ENCODE results near the gene FSD1.
A peak's percentile ranks its signal among the peaks of the same experiment; 100 is the strongest.

The FSD1 gene

GRCh38 chr19:4367336-4367723 lies 62.9 kb downstream of the FSD1 start:
- Histone ChIP-seq H3K36me3 (ENCODE audit: control insufficient read depth, insufficient read depth, low read length) (peaks cover 31% of the 10 kb centered on the region), H3K4me1 (ENCODE audit: control insufficient read depth, insufficient read depth, low read length, poor library complexity, severe bottlenecking) (peaks cover 25% of the 10 kb centered on the region), H3K9me3 (ENCODE audit: control insufficient read depth, low read length) (no peaks in the 10 kb centered on the region), H3K27ac (ENCODE audit: low read depth, low read length, severe bottlenecking) (no peak overlapping the region), H3K4me3 (ENCODE audit: extremely low read depth, insufficient read depth, low read length, poor library complexity, severe bottlenecking) (no peak overlapping the region)
- WGBS, 2 experiments (ENCODE audit: insufficient coverage in 2 of 2) = 94 to 95% methylated on average over 9 of the region's 10 CpGs

- Histone ChIP-seq H3K9me3 (ENCODE audit: control insufficient read depth, low read length) (no peaks in the 10 kb centered on the region), H3K4me1 (ENCODE audit: control insufficient read depth, insufficient read depth, low read length, poor library complexity, severe bottlenecking) (peaks cover 25% of the 10 kb centered on the region), H3K36me3 (ENCODE audit: control insufficient read depth, insufficient read depth, low read length) (peaks cover 31% of the 10 kb centered on the region), H3K4me3 (ENCODE audit: extremely low read depth, insufficient read depth, low read length, poor library complexity, severe bottlenecking) (no peak overlapping the region), H3K27ac (ENCODE audit: low read depth, low read length, severe bottlenecking) (no peak overlapping the region)
- WGBS, 2 experiments (ENCODE audit: insufficient coverage in 2 of 2) = 94 to 96% methylated on average over 13 of the region's 13 CpGs
Observed at GRCh38 chr19:4367781-4368127, 63.4 kb downstream of the FSD1 start.

GRCh38 chr19:4368128-4368820 lies 63.9 kb downstream of the FSD1 start:
- no peaks in the 10 kb centered on the region for H3K9me3 ChIP-seq (ENCODE audit: control insufficient read depth, low read length)
- H3K4me1 ChIP-seq (ENCODE audit: control insufficient read depth, insufficient read depth, low read length, poor library complexity, severe bottlenecking) = peaks cover 25% of the 10 kb centered on the region
- H3K36me3 ChIP-seq (ENCODE audit: control insufficient read depth, insufficient read depth, low read length) = peaks cover 34% of the 10 kb centered on the region
- no peak overlapping the region for H3K27ac ChIP-seq (ENCODE audit: low read depth, low read length, severe bottlenecking)
- no peak overlapping the region for H3K4me3 ChIP-seq (ENCODE audit: extremely low read depth, insufficient read depth, low read length, poor library complexity, severe bottlenecking)
- WGBS, 2 experiments (ENCODE audit: insufficient coverage in 2 of 2) = 92 to 93% methylated on average over 15 to 19 of the region's 19 CpGs

- Histone ChIP-seq H3K9me3 (ENCODE audit: control insufficient read depth, low read length) (no peaks in the 10 kb centered on the region), H3K36me3 (ENCODE audit: control insufficient read depth, insufficient read depth, low read length) (peaks cover 24% of the 10 kb centered on the region), H3K4me1 (ENCODE audit: control insufficient read depth, insufficient read depth, low read length, poor library complexity, severe bottlenecking) (peaks cover 36% of the 10 kb centered on the region), H3K27ac (ENCODE audit: low read depth, low read length, severe bottlenecking) (peak overlapping the region; percentile 23), H3K4me3 (ENCODE audit: extremely low read depth, insufficient read depth, low read length, poor library complexity, severe bottlenecking) (no peak overlapping the region)
- 70 to 82% methylated on average over 20 to 24 of the region's 25 CpGs for WGBS, 2 experiments (ENCODE audit: insufficient coverage in 2 of 2)
Observed at GRCh38 chr19:4369109-4369887, 64.9 kb downstream of the FSD1 start.

GRCh38 chr19:4369888-4370260 lies 65.5 kb downstream of the FSD1 start:
- Histone ChIP-seq H3K9me3 (ENCODE audit: control insufficient read depth, low read length) (no peaks in the 10 kb centered on the region), H3K36me3 (ENCODE audit: control insufficient read depth, insufficient read depth, low read length) (peaks cover 22% of the 10 kb centered on the region), H3K4me3 (ENCODE audit: extremely low read depth, insufficient read depth, low read length, poor library complexity, severe bottlenecking) (no peak overlapping the region), H3K4me1 (ENCODE audit: control insufficient read depth, insufficient read depth, low read length, poor library complexity, severe bottlenecking) (peaks cover 41% of the 10 kb centered on the region), H3K27ac (ENCODE audit: low read depth, low read length, severe bottlenecking) (no peak overlapping the region)
- 76 to 79% methylated on average over 20 to 21 of the region's 21 CpGs for WGBS, 2 experiments (ENCODE audit: insufficient coverage in 2 of 2)

- Histone ChIP-seq H3K27ac (ENCODE audit: low read depth, low read length, severe bottlenecking) (no peak overlapping the region), H3K4me3 (ENCODE audit: extremely low read depth, insufficient read depth, low read length, poor library complexity, severe bottlenecking) (no peak overlapping the region), H3K36me3 (ENCODE audit: control insufficient read depth, insufficient read depth, low read length) (peaks cover 15% of the 10 kb centered on the region), H3K4me1 (ENCODE audit: control insufficient read depth, insufficient read depth, low read length, poor library complexity, severe bottlenecking) (peaks cover 48% of the 10 kb centered on the region), H3K9me3 (ENCODE audit: control insufficient read depth, low read length) (no peaks in the 10 kb centered on the region)
- WGBS, 2 experiments (ENCODE audit: insufficient coverage in 2 of 2) = 95% methylated on average over 9 to 15 of the region's 15 CpGs
Observed at GRCh38 chr19:4370418-4371041, 66.1 kb downstream of the FSD1 start.

GRCh38 chr19:4371247-4372164 lies 67.1 kb downstream of the FSD1 start:
- Histone ChIP-seq H3K9me3 (ENCODE audit: control insufficient read depth, low read length) (no peaks in the 10 kb centered on the region), H3K4me3 (ENCODE audit: extremely low read depth, insufficient read depth, low read length, poor library complexity, severe bottlenecking) (no peak overlapping the region), H3K36me3 (ENCODE audit: control insufficient read depth, insufficient read depth, low read length) (peaks cover 9% of the 10 kb centered on the region), H3K4me1 (ENCODE audit: control insufficient read depth, insufficient read depth, low read length, poor library complexity, severe bottlenecking) (peaks cover 58% of the 10 kb centered on the region), H3K27ac (ENCODE audit: low read depth, low read length, severe bottlenecking) (no peak overlapping the region)
- WGBS, 2 experiments (ENCODE audit: insufficient coverage in 2 of 2) = 92 to 93% methylated on average over 30 of the region's 31 CpGs

- no peaks in the 10 kb centered on the region for H3K9me3 ChIP-seq (ENCODE audit: control insufficient read depth, low read length)
- no peak overlapping the region for H3K4me3 ChIP-seq (ENCODE audit: extremely low read depth, insufficient read depth, low read length, poor library complexity, severe bottlenecking)
- H3K4me1 ChIP-seq (ENCODE audit: control insufficient read depth, insufficient read depth, low read length, poor library complexity, severe bottlenecking) = peaks cover 63% of the 10 kb centered on the region
- H3K36me3 ChIP-seq (ENCODE audit: control insufficient read depth, insufficient read depth, low read length) = peaks cover 8% of the 10 kb centered on the region
- 92 to 95% methylated on average over 22 of the region's 22 CpGs for WGBS, 2 experiments (ENCODE audit: insufficient coverage in 2 of 2)
- no peak overlapping the region for H3K27ac ChIP-seq (ENCODE audit: low read depth, low read length, severe bottlenecking)
Observed at GRCh38 chr19:4372165-4373012, 68.0 kb downstream of the FSD1 start.

GRCh38 chr19:4373013-4373367 lies 68.6 kb downstream of the FSD1 start:
- Histone ChIP-seq H3K36me3 (ENCODE audit: control insufficient read depth, insufficient read depth, low read length) (peaks cover 4% of the 10 kb centered on the region), H3K4me1 (ENCODE audit: control insufficient read depth, insufficient read depth, low read length, poor library complexity, severe bottlenecking) (peaks cover 62% of the 10 kb centered on the region), H3K27ac (ENCODE audit: low read depth, low read length, severe bottlenecking) (no peak overlapping the region), H3K4me3 (ENCODE audit: extremely low read depth, insufficient read depth, low read length, poor library complexity, severe bottlenecking) (no peak overlapping the region), H3K9me3 (ENCODE audit: control insufficient read depth, low read length) (no peaks in the 10 kb centered on the region)
- 95 to 100% methylated on average over 4 to 7 of the region's 8 CpGs for WGBS, 2 experiments (ENCODE audit: insufficient coverage in 2 of 2)

All from mesodermal cell (in vitro differentiated cells).